ENCODE results near the gene LILRB1. TPM values are rescaled to one million over a fixed set of nuclear protein-coding genes. Genes with fewer than 3 reads are reported as not detected.

LILRB1 gene
- total and polyA plus RNA-seq, 7 donors = 1.8 to 11.7 (median 3.9) TPM

GRCh38 chr19:54608792-54609191 is 21.5 kb upstream of the LILRB1 start:
- Histone ChIP-seq H3K36me3 (no peaks in the 10 kb centered on the region), H3K27me3 (no peaks in the 10 kb centered on the region), H3K4me3 (no peak overlapping the region), H3K9me3 (peaks cover 0 to 7% (median 1%) of the 10 kb centered on the region in 4 donors), H3K4me1 (no peaks in the 10 kb centered on the region), H3K27ac (no peak overlapping the region)
- DNase-seq = no peak
- no peak for TF ChIP-seq POLR2AphosphoS5 (IDR thresholded peaks at IDR 0.05)
- intact Hi-C loops (cut with DNase I) = no loop called here
- WGBS, 2 donors = 87 to 88% methylated on average over 15 of the region's 15 CpGs

- 86 to 88% methylated on average over 26 of the region's 26 CpGs for WGBS, 2 donors
- H3K4me1 ChIP-seq = no peaks in the 10 kb centered on the region
- no peak for DNase-seq
- no peak overlapping the region for H3K27ac ChIP-seq
- no peak for TF ChIP-seq POLR2AphosphoS5 (IDR thresholded peaks at IDR 0.05)
- no peak for TF ChIP-seq EP300 (IDR thresholded peaks at IDR 0.05)
- no peak for TF ChIP-seq POLR2A (IDR thresholded peaks at IDR 0.05)
- TF ChIP-seq CTCF (IDR thresholded peaks at IDR 0.05) = no peak
- no peaks in the 10 kb centered on the region for H3K36me3 ChIP-seq
- intact Hi-C loops (cut with DNase I) = no loop called here
- H3K4me3 ChIP-seq = no peak overlapping the region
- no peaks in the 10 kb centered on the region for H3K27me3 ChIP-seq
- H3K9me3 ChIP-seq = peaks cover 0 to 7% (median 1%) of the 10 kb centered on the region in 4 donors
Observed at GRCh38 chr19:54609356-54609791, 20.9 kb upstream of the LILRB1 start.

GRCh38 chr19:54612428-54612827 is 17.9 kb upstream of the LILRB1 start:
- no peak overlapping the region for H3K27ac ChIP-seq
- no peak overlapping the region for H3K4me3 ChIP-seq
- intact Hi-C loops (cut with DNase I) = no loop called here
- TF ChIP-seq EP300 (IDR thresholded peaks at IDR 0.05) = no peak
- TF ChIP-seq POLR2A (IDR thresholded peaks at IDR 0.05) = no peak
- TF ChIP-seq POLR2AphosphoS5 (IDR thresholded peaks at IDR 0.05) = no peak
- no peak for TF ChIP-seq CTCF (IDR thresholded peaks at IDR 0.05)
- DNase-seq = no peak
- H3K4me1 ChIP-seq = no peaks in the 10 kb centered on the region
- peaks cover 0 to 4% (median 0%) of the 10 kb centered on the region in 4 donors for H3K9me3 ChIP-seq
- H3K27me3 ChIP-seq = no peaks in the 10 kb centered on the region
- 87 to 89% methylated on average over 1 of the region's 1 CpG for WGBS, 2 donors
- H3K36me3 ChIP-seq = no peaks in the 10 kb centered on the region

GRCh38 chr19:54614726-54615125 is 15.6 kb upstream of the LILRB1 start:
- intact Hi-C loops (cut with DNase I) = no loop called here
- Histone ChIP-seq H3K4me1 (no peaks in the 10 kb centered on the region), H3K27me3 (no peaks in the 10 kb centered on the region), H3K4me3 (no peak overlapping the region), H3K9me3 (peaks cover 0 to 4% (median 0%) of the 10 kb centered on the region in 4 donors), H3K27ac (no peak overlapping the region), H3K36me3 (no peaks in the 10 kb centered on the region)
- WGBS, 2 donors = 83 to 97% methylated on average over 1 of the region's 1 CpG
- no peak for DNase-seq
- no peak for TF ChIP-seq POLR2AphosphoS5 (IDR thresholded peaks at IDR 0.05)
- no peak for TF ChIP-seq EP300 (IDR thresholded peaks at IDR 0.05)
- no peak for TF ChIP-seq POLR2A (IDR thresholded peaks at IDR 0.05)
- TF ChIP-seq CTCF (IDR thresholded peaks at IDR 0.05) = no peak

GRCh38 chr19:54616057-54616456 is 14.2 kb upstream of the LILRB1 start:
- no peak overlapping the region for H3K27ac ChIP-seq
- no peaks in the 10 kb centered on the region for H3K36me3 ChIP-seq
- intact Hi-C loops (cut with DNase I) = no loop called here
- H3K4me1 ChIP-seq = no peaks in the 10 kb centered on the region
- H3K27me3 ChIP-seq = no peaks in the 10 kb centered on the region
- 61% methylated on average over 3 of the region's 3 CpGs for WGBS, 2 donors
- peaks cover 0 to 2% (median 0%) of the 10 kb centered on the region in 4 donors for H3K9me3 ChIP-seq
- no peak for DNase-seq
- no peak for TF ChIP-seq EP300 (IDR thresholded peaks at IDR 0.05)
- TF ChIP-seq POLR2AphosphoS5 (IDR thresholded peaks at IDR 0.05) = no peak
- no peak for TF ChIP-seq POLR2A (IDR thresholded peaks at IDR 0.05)
- TF ChIP-seq CTCF (IDR thresholded peaks at IDR 0.05) = no peak
- no peak overlapping the region for H3K4me3 ChIP-seq
